Measurements from ENCODE around the gene PGAP3.
"Not testable (repeated sequence)": the region's sequence is repeated elsewhere in the genome, so short reads cannot be mapped to it uniquely, and the experiment has no call there.

PGAP3 gene

DNA sequence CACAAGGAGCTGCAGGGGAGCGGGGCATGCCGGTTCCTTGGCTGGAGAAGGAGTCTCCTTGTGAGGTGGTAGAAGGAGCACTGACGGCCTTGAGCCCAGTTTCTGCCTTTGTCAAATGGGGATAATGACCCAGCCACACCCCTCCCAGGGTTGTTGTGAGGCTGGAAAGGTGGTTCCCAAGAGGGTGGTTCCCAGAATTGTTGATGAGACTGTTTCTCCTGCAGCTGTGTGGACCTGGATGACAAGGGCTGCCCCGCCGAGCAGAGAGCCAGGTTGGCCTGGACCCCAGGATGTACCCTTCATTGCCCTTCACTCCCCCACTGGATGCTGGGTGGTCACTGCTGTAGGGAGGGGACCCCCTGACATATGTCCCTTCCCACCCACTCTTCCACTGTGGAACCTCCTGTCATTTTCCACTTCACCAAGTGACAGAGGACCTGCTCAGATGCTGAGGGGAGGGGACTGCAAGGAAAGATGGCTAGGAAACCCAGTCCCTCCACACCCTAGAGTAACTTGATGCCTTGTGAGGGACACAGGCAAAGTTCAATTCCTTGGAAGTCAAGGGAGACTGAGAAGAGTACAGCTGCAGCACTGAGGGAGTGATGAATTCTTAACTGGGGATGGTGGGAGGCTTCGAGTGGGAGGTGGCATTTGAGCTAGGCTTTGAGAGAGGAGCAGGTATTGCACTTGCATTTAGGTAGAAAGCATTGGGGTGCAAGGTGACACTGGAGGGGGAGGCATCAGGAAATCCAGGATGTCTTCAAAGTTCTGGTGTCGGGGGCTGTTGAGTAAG lies 31.9 kb upstream of the PGAP3 start:
- Mint-ChIP-seq H3K27me3 (no peaks in the 10 kb centered on the region), H3K4me1 (peaks cover 5% of the 10 kb centered on the region), H3K4me3 (no peak overlapping the region), H3K27ac (no peak overlapping the region), H3K9me3 (no peaks in the 10 kb centered on the region)
- ATAC-seq = no peak
- DNase-seq = no peak

DNA sequence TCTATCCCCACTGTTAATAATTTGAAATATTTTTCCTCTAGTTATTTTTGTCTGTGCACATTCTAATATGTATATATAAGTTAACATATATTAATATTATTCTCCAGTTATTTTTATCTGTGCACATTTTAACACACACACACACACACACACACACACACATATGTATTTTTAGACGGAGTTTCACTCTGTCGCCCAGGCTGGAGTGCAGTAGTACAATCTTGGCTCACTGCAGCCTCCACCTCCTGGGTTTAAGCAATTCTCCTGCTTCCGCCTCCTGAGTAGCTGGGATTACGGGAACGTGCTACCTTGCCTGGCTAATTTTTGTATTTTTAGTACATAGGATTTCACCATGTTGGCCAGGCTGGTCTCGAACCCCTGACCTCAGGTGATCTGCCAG lies 29.8 kb upstream of the PGAP3 start:
- no peak for DNase-seq
- Mint-ChIP-seq H3K4me1 (no peaks in the 10 kb centered on the region), H3K27me3 (no peaks in the 10 kb centered on the region), H3K27ac (no peak overlapping the region), H3K9me3 (no peaks in the 10 kb centered on the region), H3K4me3 (no peak overlapping the region)
- no peak for ATAC-seq

DNA sequence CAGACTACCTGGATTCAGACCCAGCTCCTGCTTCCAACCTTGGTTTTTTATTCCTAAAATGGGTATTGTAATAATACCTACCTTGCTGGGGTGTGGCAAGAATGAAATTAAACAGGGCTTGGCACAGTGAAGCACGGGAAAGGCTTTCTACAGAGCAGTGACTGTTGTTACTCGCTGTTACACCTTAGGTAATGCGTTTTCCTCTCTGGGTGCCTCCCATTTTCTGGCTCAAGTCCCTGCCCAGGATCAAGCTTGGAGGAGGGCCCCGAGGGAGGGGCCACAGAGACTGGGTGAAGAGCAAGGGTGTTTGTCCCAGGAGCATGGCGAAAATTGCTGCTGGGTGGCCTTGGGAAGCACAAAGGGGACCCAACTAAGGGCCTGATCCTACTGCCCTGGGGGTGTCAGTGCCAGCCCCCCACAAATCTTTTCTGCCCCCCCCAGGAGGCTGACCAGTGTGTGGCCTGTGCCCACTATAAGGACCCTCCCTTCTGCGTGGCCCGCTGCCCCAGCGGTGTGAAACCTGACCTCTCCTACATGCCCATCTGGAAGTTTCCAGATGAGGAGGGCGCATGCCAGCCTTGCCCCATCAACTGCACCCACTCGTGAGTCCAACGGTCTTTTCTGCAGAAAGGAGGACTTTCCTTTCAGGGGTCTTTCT lies 29.2 kb upstream of the PGAP3 start:
- Mint-ChIP-seq H3K27ac (peak overlapping the region in 1 of 2 donors; percentile 37), H3K4me3 (no peak overlapping the region), H3K27me3 (no peaks in the 10 kb centered on the region), H3K4me1 (no peaks in the 10 kb centered on the region), H3K9me3 (no peaks in the 10 kb centered on the region)
- DNase-seq (no peak), ATAC-seq (no peak)

DNA sequence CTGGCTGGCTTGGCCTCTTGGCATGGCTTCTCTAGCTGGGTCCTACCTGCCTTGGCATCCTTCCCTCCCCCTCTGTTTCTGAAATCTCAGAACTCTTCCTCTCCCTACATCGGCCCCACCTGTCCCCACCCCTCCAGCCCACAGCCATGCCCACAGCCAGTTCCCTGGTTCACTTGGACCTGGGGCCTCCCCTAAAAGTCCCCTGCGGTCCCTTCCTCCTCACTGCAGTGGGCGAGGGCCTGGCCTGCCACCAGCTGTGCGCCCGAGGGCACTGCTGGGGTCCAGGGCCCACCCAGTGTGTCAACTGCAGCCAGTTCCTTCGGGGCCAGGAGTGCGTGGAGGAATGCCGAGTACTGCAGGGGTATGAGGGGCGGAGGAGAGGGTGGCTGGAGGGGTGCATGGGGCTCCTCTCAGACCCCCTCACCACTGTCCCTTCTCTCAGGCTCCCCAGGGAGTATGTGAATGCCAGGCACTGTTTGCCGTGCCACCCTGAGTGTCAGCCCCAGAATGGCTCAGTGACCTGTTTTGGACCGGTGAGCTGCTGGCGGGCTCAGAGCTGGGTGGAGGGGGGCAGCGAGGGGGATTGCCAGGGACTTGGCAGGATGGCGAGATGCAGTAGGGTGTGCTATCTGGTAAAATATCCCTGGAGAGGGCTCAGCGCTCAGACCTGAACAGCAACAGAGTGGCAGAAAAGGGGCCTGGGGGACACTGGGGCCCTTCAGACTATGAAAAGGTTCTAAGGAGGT lies 28.4 kb upstream of the PGAP3 start:
- Mint-ChIP-seq H3K27ac (peak overlapping the region in 1 of 2 donors; percentile 42), H3K27me3 (no peaks in the 10 kb centered on the region), H3K4me1 (no peaks in the 10 kb centered on the region), H3K9me3 (no peaks in the 10 kb centered on the region), H3K4me3 (no peak overlapping the region)
- no peak for ATAC-seq
- DNase-seq = no peak

DNA sequence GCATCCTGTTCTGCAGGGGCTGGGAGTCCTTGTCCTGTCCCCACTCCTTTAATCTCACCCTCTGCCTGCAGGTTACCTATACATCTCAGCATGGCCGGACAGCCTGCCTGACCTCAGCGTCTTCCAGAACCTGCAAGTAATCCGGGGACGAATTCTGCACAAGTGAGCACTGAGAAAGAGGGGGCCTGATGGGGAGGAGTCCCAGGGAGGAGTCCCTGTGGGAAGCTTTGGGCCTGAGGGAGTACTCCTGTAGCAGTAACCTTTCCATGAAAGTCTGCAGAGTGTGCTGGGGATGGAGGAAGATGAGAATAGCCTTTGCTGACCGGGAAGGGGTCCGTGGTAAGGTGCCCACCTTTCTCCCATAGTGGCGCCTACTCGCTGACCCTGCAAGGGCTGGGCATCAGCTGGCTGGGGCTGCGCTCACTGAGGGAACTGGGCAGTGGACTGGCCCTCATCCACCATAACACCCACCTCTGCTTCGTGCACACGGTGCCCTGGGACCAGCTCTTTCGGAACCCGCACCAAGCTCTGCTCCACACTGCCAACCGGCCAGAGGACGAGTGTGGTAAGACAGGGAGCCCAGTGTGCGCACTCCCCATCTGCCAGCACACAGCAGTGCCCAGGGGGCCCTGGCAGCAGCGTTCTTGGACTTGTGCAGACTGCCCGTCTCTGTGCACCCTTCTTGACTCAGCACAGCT lies 27.7 kb upstream of the PGAP3 start:
- Mint-ChIP-seq H3K4me3 (no peak overlapping the region), H3K4me1 (no peaks in the 10 kb centered on the region), H3K27me3 (no peaks in the 10 kb centered on the region), H3K9me3 (no peaks in the 10 kb centered on the region), H3K27ac (no peak overlapping the region)
- no peak for DNase-seq
- ATAC-seq = no peak

- no peak for DNase-seq
- no peaks in the 10 kb centered on the region for H3K4me1 Mint-ChIP-seq
- no peak overlapping the region for H3K4me3 Mint-ChIP-seq
- ATAC-seq = no peak
- H3K9me3 Mint-ChIP-seq = no peaks in the 10 kb centered on the region
- no peaks in the 10 kb centered on the region for H3K27me3 Mint-ChIP-seq
- no peak overlapping the region for H3K27ac Mint-ChIP-seq
These were observed 26.4 kb upstream of the PGAP3 start for GRCh38 chr17:39714234-39714633.

GRCh38 chr17:39711851-39712250 lies 24.0 kb upstream of the PGAP3 start:
- H3K4me3 Mint-ChIP-seq = no peak overlapping the region
- DNase-seq (no peak), ATAC-seq (no peak)
- no peak overlapping the region for H3K27ac Mint-ChIP-seq
- H3K27me3 Mint-ChIP-seq = no peaks in the 10 kb centered on the region
- H3K9me3 Mint-ChIP-seq = no peaks in the 10 kb centered on the region
- peaks cover 9% of the 10 kb centered on the region for H3K4me1 Mint-ChIP-seq

DNA sequence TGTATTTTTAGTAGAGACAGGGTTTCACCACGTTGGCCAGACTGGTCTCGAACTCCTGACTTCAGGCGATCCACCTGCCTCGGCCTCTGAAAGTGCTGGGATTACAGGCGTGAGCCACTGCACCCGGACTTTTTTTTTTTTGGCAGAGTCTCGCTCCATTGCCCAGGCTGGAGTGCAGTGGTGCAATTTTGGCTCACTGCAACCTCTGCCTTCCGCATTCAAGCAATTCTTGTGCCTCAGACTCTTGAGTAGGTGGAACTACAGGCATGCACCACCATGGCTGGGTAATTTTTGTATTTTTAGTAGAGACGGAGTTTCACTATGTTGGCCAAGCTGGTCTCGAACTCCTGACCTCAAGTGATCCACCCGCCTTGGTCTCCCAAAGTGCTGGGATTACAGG lies 23.2 kb upstream of the PGAP3 start:
- ATAC-seq, H3K9me3 Mint-ChIP-seq, DNase-seq, H3K27ac Mint-ChIP-seq, H3K27me3 Mint-ChIP-seq, H3K4me3 Mint-ChIP-seq: not testable (repeated sequence)
- H3K4me1 Mint-ChIP-seq = peaks cover 15% of the 10 kb centered on the region

DNA sequence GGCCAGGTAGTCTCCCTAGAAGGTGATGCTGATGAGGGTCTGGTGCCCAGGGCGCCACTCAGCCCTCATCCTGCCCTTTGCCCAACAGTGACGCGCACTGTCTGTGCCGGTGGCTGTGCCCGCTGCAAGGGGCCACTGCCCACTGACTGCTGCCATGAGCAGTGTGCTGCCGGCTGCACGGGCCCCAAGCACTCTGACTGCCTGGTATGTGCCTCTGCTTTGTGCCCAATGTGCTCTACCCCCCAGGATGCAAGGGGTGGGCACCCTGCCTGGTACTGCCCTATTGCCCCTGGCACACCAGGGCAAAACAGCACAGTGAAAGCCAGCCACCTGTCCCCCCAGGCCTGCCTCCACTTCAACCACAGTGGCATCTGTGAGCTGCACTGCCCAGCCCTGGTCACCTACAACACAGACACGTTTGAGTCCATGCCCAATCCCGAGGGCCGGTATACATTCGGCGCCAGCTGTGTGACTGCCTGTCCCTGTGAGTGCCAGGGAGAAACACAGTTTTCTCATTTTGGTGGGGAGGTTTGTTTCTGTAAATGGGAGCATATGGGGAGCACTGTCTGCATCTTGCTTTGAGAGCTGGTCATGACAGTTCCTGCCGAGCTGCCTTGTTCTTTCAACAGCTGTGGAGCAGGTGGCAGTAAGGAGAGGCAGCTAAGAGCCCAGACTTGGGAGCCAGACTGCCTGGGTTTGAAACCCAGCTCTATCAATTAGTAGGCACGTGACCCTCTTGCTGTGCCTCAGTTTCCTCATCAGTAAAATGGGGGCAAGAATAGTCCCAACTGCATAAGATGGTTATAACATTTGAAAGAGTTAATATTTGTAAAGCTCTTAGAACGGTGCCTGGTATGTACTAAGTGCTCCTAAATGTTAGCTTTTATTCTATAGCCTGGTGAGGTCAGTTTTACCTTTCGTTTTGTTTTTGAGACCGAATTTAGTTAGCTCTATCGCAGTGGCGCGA lies 22.4 kb upstream of the PGAP3 start:
- Mint-ChIP-seq H3K9me3 (no peaks in the 10 kb centered on the region), H3K4me3 (no peak overlapping the region), H3K27me3 (no peaks in the 10 kb centered on the region), H3K4me1 (peaks cover 15% of the 10 kb centered on the region), H3K27ac (no peak overlapping the region)
- ATAC-seq (no peak), DNase-seq (no peak)

DNA sequence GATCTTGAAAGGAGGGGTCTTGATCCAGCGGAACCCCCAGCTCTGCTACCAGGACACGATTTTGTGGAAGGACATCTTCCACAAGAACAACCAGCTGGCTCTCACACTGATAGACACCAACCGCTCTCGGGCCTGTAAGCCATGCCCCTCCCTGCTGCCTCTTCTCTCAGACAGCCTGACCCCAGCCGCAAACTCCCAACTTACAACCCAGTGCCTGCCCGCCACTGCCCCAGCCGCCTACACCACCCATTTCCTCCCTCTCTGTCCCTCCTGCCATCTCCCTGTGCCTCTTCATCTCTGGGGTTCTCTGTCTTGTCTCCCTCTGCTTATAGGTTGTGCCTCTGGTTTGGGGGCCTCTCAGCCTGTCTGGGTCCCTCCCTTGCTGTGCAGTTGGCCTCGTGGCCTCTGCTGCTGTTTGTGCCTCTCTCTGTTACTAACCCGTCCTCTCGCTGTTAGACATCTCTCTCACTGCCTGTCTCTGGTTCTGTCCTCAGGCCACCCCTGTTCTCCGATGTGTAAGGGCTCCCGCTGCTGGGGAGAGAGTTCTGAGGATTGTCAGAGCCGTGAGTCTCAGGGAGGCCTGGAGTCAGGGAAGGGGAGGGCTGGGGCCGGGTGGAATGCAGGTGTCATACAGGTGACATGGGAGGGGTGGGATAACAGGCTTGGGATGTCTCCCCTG lies 21.6 kb upstream of the PGAP3 start:
- Mint-ChIP-seq H3K27me3 (no peaks in the 10 kb centered on the region), H3K9me3 (no peaks in the 10 kb centered on the region), H3K4me3 (no peak overlapping the region), H3K27ac (no peak overlapping the region), H3K4me1 (peaks cover 15% of the 10 kb centered on the region)
- ATAC-seq (peak; percentile 35), DNase-seq (no peak)

- H3K4me3 Mint-ChIP-seq = no peak overlapping the region
- peak overlapping the region in 1 of 2 donors; percentile 62 for H3K27ac Mint-ChIP-seq
- DNase-seq = no peak
- no peaks in the 10 kb centered on the region for H3K9me3 Mint-ChIP-seq
- H3K4me1 Mint-ChIP-seq = peaks cover 24% of the 10 kb centered on the region
- peaks cover 16% of the 10 kb centered on the region for H3K27me3 Mint-ChIP-seq
- ATAC-seq = peak; percentile 44
These were observed 19.1 kb upstream of the PGAP3 start for GRCh38 chr17:39706921-39707337.

DNA sequence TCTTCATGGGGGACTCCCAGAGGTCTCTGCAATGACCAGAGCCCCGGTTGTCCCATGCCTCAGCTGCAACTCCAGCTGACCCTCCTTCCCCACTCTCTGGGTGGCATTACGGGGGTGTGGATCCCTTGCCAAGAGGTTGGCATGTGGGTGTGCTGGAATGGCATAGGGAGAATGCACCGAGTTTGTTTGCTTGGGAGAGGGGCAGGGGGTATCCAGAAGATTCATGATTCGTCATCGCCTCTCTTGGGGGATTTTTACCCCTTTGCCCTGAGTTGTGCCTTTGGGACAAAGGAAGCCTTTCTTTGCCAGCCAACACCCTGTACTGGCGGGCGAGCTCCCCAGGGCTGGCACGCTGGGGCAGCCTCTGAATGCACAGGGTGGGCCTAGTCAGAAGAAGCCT lies 18.5 kb upstream of the PGAP3 start:
- DNase-seq = no peak
- no peak for ATAC-seq
- Mint-ChIP-seq H3K4me1 (peaks cover 24% of the 10 kb centered on the region), H3K27me3 (peaks cover 21% of the 10 kb centered on the region), H3K9me3 (no peaks in the 10 kb centered on the region), H3K27ac (no peak overlapping the region), H3K4me3 (no peak overlapping the region)

DNA sequence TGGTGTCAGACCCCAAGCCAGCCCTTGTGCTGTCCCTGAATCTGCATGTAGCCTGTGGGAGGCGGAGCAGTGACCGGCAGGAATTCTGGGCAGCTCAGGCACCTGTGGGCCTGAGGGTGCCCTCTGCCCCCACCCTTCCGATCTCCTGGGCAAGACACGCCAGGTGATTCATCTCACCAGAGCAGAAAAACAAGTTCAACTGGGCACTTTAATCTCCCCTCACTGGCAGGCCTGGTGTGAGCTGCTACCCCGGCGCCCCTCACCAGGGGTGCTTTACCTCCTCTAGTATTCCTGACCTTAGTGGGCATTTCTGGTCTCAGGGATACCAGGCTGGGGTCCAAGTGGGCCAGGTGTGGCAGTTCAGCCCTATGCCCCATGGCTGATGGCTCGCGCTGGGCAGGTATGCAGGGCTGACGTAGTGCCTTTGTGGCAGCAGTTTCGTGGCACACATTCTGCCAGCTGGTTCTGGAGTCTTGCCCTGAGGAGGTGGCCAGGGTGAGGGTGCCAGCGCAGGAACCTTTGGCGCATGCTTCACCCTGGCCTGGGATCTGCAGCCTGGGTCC lies 18.0 kb upstream of the PGAP3 start:
- Mint-ChIP-seq H3K9me3 (no peaks in the 10 kb centered on the region), H3K4me3 (no peak overlapping the region), H3K27me3 (peaks cover 26% of the 10 kb centered on the region), H3K4me1 (peaks cover 27% of the 10 kb centered on the region), H3K27ac (no peak overlapping the region)
- no peak for DNase-seq
- no peak for ATAC-seq
